ENCODE measurements around the gene LRMDA. TPM values are rescaled to one million over a fixed set of nuclear protein-coding genes. Genes with fewer than 3 reads are reported as not detected.

The LRMDA gene
- total and polyA plus RNA-seq, 2 of the 8 experiments (the other 6 are each of a cell fraction or from before 2014, with no cell fraction given) = 0.86 to 2.8 TPM

- Histone ChIP-seq H3K27ac (ENCODE audit: low read depth, low read length) (no peak overlapping the region), H3K14ac (ENCODE audit: insufficient read length) (no peak overlapping the region), H2AK5ac (ENCODE audit: low read depth, low read length) (no peak overlapping the region), H3K23me2 (ENCODE audit: low read depth, low read length) (no peaks in the 10 kb centered on the region; the same call in 1 of the 2 replicates), H3K36me3 (ENCODE audit: control insufficient read depth in 2 of 4, insufficient read depth in 4 of 4, low read length in 3 of 4) (no peaks in the 10 kb centered on the region), H4K5ac (ENCODE audit: insufficient read length, low read depth, low read length) (no peak overlapping the region), H3K4me2 (ENCODE audit: insufficient read depth in 1 of 2, low read depth in 2 of 2, low read length in 2 of 2) (no peak overlapping the region), H2AFZ (ENCODE audit: low read length) (no peak overlapping the region), H3K9ac (replicated peaks in 1 of 4; ENCODE audit: extremely low read depth in 1 of 4, low read depth in 3 of 4, low read length in 3 of 4) (no peak overlapping the region), H3K79me2 (ENCODE audit: control insufficient read depth in 1 of 2, insufficient read depth in 2 of 2, low read length in 2 of 2) (no peaks in the 10 kb centered on the region), H2BK20ac (ENCODE audit: low read length) (no peak overlapping the region), H3K9me3 (ENCODE audit: insufficient read depth in 2 of 2, low read depth in 1 of 2, low read length in 1 of 2) (no peaks in the 10 kb centered on the region), H2BK120ac (replicated peaks; ENCODE audit: low read depth, low read length) (no peak overlapping the region), H4K8ac (ENCODE audit: extremely low read depth, insufficient read depth, low read length) (no peak overlapping the region), H3K79me1 (ENCODE audit: low read depth, low read length) (no peaks in the 10 kb centered on the region), H3K27me3 (replicated peaks in 1 of 4; ENCODE audit: control insufficient read depth in 3 of 4, extremely low read depth in 1 of 4, insufficient read depth in 3 of 4, low read length in 3 of 4) (peaks cover 0 to 5% (median 0%) of the 10 kb centered on the region in 4 experiments; a peak in 3 of 7 replicates), H3K56ac (replicated peaks; ENCODE audit: insufficient read length, low read depth, low read length) (no peak overlapping the region), H4K91ac (replicated peaks; ENCODE audit: insufficient read length, low read length) (no peak overlapping the region), H3K18ac (ENCODE audit: extremely low read depth, low read length) (no peak overlapping the region), H3K4me3 (ENCODE audit: extremely low read depth in 1 of 4, insufficient read depth in 2 of 4, low read depth in 3 of 4, low read length in 4 of 4) (no peak overlapping the region), H3K23ac (ENCODE audit: insufficient read length) (no peak overlapping the region), H2BK12ac (ENCODE audit: low read depth, low read length) (no peak overlapping the region), H3K4me1 (replicated peaks in 1 of 4; ENCODE audit: control insufficient read depth in 3 of 4, insufficient read depth in 4 of 4, low read length in 3 of 4) (peaks cover 0 to 8% (median 2%) of the 10 kb centered on the region in 4 experiments; a peak in 4 of 7 replicates), H3K4ac (replicated peaks; ENCODE audit: insufficient read length, low read depth, low read length) (no peak overlapping the region), H4K20me1 (replicated peaks in 1 of 2; ENCODE audit: control insufficient read depth in 1 of 2, insufficient read depth in 2 of 2, low read length in 2 of 2) (no peaks in the 10 kb centered on the region), H2BK15ac (ENCODE audit: low read length) (no peak overlapping the region), H2BK5ac (ENCODE audit: low read depth, low read length) (no peak overlapping the region)
- ChIA-PET POLR2A (ENCODE audit: partially characterized antibody) (no interaction called here), CTCF (ENCODE audit: partially characterized antibody) (interaction anchor here (1.4 kb wide), 1 partner anchor 10 kb away, joined by 3 read pairs; no protein-coding TSS in a partner anchor)
- 73% methylated on average over 9 of the region's 9 CpGs; no CpG with 5 or more reads in 1 of the 2 experiments for WGBS, 2 experiments (ENCODE audit: extremely low coverage in 1 of 2, insufficient coverage in 1 of 2, insufficient read length in 1 of 2, insufficient replicate concordance in 2 of 2, low coverage in 1 of 2, low lambda C conversion rate in 2 of 2, missing lambda C conversion rate in 1 of 2)
- DNase-seq (ENCODE audit: low read depth in 1 of 2, low spot score in 2 of 2) (no peak), FAIRE-seq (no peak)
- TF ChIP-seq POU5F1 (IDR thresholded peaks at IDR 0.05; ENCODE audit: low read depth, low read length) (no peak), FOSL1 (IDR thresholded peaks at IDR 0.05; ENCODE audit: insufficient read depth, low read depth, low read length) (no peak), POLR2AphosphoS5 (IDR thresholded peaks at IDR 0.05; ENCODE audit: low read depth, low read length) (no peak), CEBPB (IDR thresholded peaks at IDR 0.05; ENCODE audit: low read depth, low read length) (no peak), CREB1 (IDR thresholded peaks at IDR 0.05) (no peak)
Observed at GRCh38 chr10:76114581-76115001, 683.2 kb downstream of the LRMDA start.
